ENCODE measurements around the gene UCK2. TPM values are rescaled to one million over a fixed set of nuclear protein-coding genes. Genes with fewer than 3 reads are reported as not detected.

Gene UCK2
- total RNA-seq, 2 donors from 2014 or later = 34.3 to 47.5 TPM

- ATAC-seq (ENCODE audit: insufficient number of reproducible peaks, low FRiP score, low read depth) (no peak), DNase-seq (ENCODE audit: low spot score) (no peak)
- TF ChIP-seq CTCF (IDR thresholded peaks at IDR 0.05) = no peak
- Histone ChIP-seq H3K4me1 (ENCODE audit: control insufficient read depth in 1 of 2, low read depth in 2 of 2) (peaks cover 3 to 8% of the 10 kb centered on the region in 2 donors), H3K4me3 (no peak overlapping the region), H3K27me3 (replicated peaks; ENCODE audit: insufficient read depth) (no peaks in the 10 kb centered on the region), H3K9me3 (no peaks in the 10 kb centered on the region), H3K36me3 (no peaks in the 10 kb centered on the region), H3K27ac (no peak overlapping the region)
These were observed 34.5 kb downstream of the UCK2 start for GRCh38 chr1:165861911-165862310.

GRCh38 chr1:165862448-165862847 is 35.0 kb downstream of the UCK2 start:
- ATAC-seq (ENCODE audit: insufficient number of reproducible peaks, low FRiP score, low read depth) (no peak), DNase-seq (ENCODE audit: low spot score) (no peak)

GRCh38 chr1:165863346-165863745 is 35.9 kb downstream of the UCK2 start:
- no peaks in the 10 kb centered on the region for H3K27me3 ChIP-seq (replicated peaks; ENCODE audit: insufficient read depth)
- no peak overlapping the region for H3K4me3 ChIP-seq
- no peak for TF ChIP-seq CTCF (IDR thresholded peaks at IDR 0.05)
- DNase-seq (ENCODE audit: low spot score) (no peak), ATAC-seq (ENCODE audit: insufficient number of reproducible peaks, low FRiP score, low read depth) (no peak)
- H3K36me3 ChIP-seq = no peaks in the 10 kb centered on the region
- peaks cover under 1 to 5% of the 10 kb centered on the region in 2 donors for H3K4me1 ChIP-seq (ENCODE audit: control insufficient read depth in 1 of 2, low read depth in 2 of 2)
- H3K27ac ChIP-seq = no peak overlapping the region
- no peaks in the 10 kb centered on the region for H3K9me3 ChIP-seq

More at GRCh38 chr1:165862448-165862847, 35.0 kb downstream of the UCK2 start:
- Histone ChIP-seq H3K27ac (no peak overlapping the region), H3K4me1 (ENCODE audit: control insufficient read depth in 1 of 2, low read depth in 2 of 2) (peaks cover 3 to 8% of the 10 kb centered on the region in 2 donors), H3K27me3 (replicated peaks; ENCODE audit: insufficient read depth) (no peaks in the 10 kb centered on the region), H3K9me3 (no peaks in the 10 kb centered on the region), H3K36me3 (no peaks in the 10 kb centered on the region), H3K4me3 (no peak overlapping the region)
- no peak for TF ChIP-seq CTCF (IDR thresholded peaks at IDR 0.05)

GRCh38 chr1:165865633-165866340 is 38.4 kb downstream of the UCK2 start:
- ATAC-seq (ENCODE audit: insufficient number of reproducible peaks, low FRiP score, low read depth) (no peak), DNase-seq (ENCODE audit: low spot score) (no peak)
- Histone ChIP-seq H3K27ac (no peak overlapping the region), H3K4me1 (ENCODE audit: control insufficient read depth in 1 of 2, low read depth in 2 of 2) (peaks cover 0 to 5% of the 10 kb centered on the region in 2 donors), H3K9me3 (no peaks in the 10 kb centered on the region), H3K27me3 (replicated peaks; ENCODE audit: insufficient read depth) (no peaks in the 10 kb centered on the region), H3K4me3 (no peak overlapping the region), H3K36me3 (no peaks in the 10 kb centered on the region)
- no peak for TF ChIP-seq CTCF (IDR thresholded peaks at IDR 0.05)

- no peak overlapping the region for H3K27ac ChIP-seq
- ATAC-seq (ENCODE audit: insufficient number of reproducible peaks, low FRiP score, low read depth) = no peak
These were observed 41.9 kb downstream of the UCK2 start for GRCh38 chr1:165869343-165869742.

More at GRCh38 chr1:165869343-165869742, 41.9 kb downstream of the UCK2 start:
- Histone ChIP-seq H3K4me3 (no peak overlapping the region), H3K27me3 (replicated peaks; ENCODE audit: insufficient read depth) (no peaks in the 10 kb centered on the region), H3K4me1 (ENCODE audit: control insufficient read depth in 1 of 2, low read depth in 2 of 2) (no peaks in the 10 kb centered on the region), H3K9me3 (no peaks in the 10 kb centered on the region), H3K36me3 (no peaks in the 10 kb centered on the region)
- no peak for TF ChIP-seq CTCF (IDR thresholded peaks at IDR 0.05)
- DNase-seq (ENCODE audit: low spot score) = no peak
